VCaP (cell line): ENCODE results near the gene COL6A1.
A peak's percentile ranks its signal among the peaks of the same experiment; 100 is the strongest.

ENCODE experiments used
- H3K27ac ChIP-seq: fragments of 450-650 bp; 2 replicates; pipeline ENCODE4 v1.5.1; 2017
- CTCF ChIP-seq: fragments of 450-650 bp; conservative IDR thresholded peaks from 2 replicates; pipeline ENCODE4 v1.5.1; 2017; ENCODE audit warnings: mild to moderate bottlenecking, moderate library complexity

The COL6A1 gene

GRCh38 chr21:46028573-46029091, 47.1 kb downstream of the COL6A1 start:
- H3K27ac ChIP-seq = no peak overlapping the region
- no peak for TF ChIP-seq CTCF

- H3K27ac ChIP-seq = no peak overlapping the region
- TF ChIP-seq CTCF = no peak
Observed at GRCh38 chr21:46029186-46029924, 47.8 kb downstream of the COL6A1 start.

GRCh38 chr21:46031484-46031883, 49.9 kb downstream of the COL6A1 start:
- no peak for TF ChIP-seq CTCF

GRCh38 chr21:46032100-46032499, 50.5 kb downstream of the COL6A1 start:
- no peak overlapping the region for H3K27ac ChIP-seq
- no peak for TF ChIP-seq CTCF

More at GRCh38 chr21:46031484-46031883, 49.9 kb downstream of the COL6A1 start:
- no peak overlapping the region for H3K27ac ChIP-seq

- peak overlapping the region; percentile 40 for H3K27ac ChIP-seq
- no peak for TF ChIP-seq CTCF
Observed at GRCh38 chr21:46033410-46034400, 52.1 kb downstream of the COL6A1 start.

- no peak for TF ChIP-seq CTCF
- H3K27ac ChIP-seq = no peak overlapping the region
Observed at GRCh38 chr21:46035809-46036695, 54.5 kb downstream of the COL6A1 start.
